HCT116 (cell line): ENCODE results near the gene GAL3ST3.

ENCODE experiments used
- CEBPB ChIP-seq: IDR thresholded peaks from 2 replicates; pipeline ENCODE4 v1.6.1; 2012; ENCODE audit warnings: low read depth
- POLR2AphosphoS5 ChIP-seq: IDR thresholded peaks from 2 replicates; pipeline ENCODE4 v1.6.1; 2011; ENCODE audit warnings: mild to moderate bottlenecking, low read depth, low read length, moderate library complexity
- RAD21 ChIP-seq: IDR thresholded peaks from 2 replicates; pipeline ENCODE4 v1.6.1; 2012; ENCODE audit warnings: low read depth, mild to moderate bottlenecking
- TF ChIP-seq, protein P1 (sequence below), 3 experiments: fragments of 200-600 bp in 1 of 3; sonication (generic) in 1 of 3; IDR thresholded peaks in 2 of 3; conservative IDR thresholded peaks in 1 of 3; 2 replicates each; pipeline ENCODE4 v1.5.1; 2012 to 2017; ENCODE audit warnings: low read depth in 2 of 3, low read length in 2 of 3, antibody characterized with exemption in 1 of 3, borderline replicate concordance in 1 of 3, control low read depth in 1 of 3, mild to moderate bottlenecking in 1 of 3, mixed read lengths in 1 of 3, mixed run types in 1 of 3, moderate library complexity in 1 of 3; ENCODE audit not compliant: insufficient read depth in 1 of 3
- TF ChIP-seq, protein P2 (sequence below): IDR thresholded peaks from 2 replicates; pipeline ENCODE4 v1.6.1; 2012

DNA sequence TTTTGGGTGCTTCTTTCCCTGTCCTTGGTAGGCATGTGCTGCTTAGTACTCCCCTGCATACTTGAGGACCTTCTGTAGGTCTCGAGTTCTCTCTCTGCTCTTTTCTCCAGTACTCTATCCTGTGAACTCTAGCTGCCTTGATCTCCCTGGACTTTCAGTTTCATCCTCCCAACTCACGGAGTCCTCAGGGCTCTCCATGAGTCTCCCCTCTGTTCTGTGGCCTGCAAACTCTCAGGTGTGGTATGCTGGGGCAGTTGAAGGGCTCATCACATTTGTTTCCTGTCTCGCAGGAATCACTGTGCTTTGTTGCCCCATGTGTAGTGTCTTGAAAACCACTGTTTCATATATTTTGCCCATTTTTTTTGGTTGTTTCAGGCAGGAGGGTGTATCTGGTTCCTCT, 17.8 kb upstream of the GAL3ST3 start:
- TF ChIP-seq, protein P1, sequence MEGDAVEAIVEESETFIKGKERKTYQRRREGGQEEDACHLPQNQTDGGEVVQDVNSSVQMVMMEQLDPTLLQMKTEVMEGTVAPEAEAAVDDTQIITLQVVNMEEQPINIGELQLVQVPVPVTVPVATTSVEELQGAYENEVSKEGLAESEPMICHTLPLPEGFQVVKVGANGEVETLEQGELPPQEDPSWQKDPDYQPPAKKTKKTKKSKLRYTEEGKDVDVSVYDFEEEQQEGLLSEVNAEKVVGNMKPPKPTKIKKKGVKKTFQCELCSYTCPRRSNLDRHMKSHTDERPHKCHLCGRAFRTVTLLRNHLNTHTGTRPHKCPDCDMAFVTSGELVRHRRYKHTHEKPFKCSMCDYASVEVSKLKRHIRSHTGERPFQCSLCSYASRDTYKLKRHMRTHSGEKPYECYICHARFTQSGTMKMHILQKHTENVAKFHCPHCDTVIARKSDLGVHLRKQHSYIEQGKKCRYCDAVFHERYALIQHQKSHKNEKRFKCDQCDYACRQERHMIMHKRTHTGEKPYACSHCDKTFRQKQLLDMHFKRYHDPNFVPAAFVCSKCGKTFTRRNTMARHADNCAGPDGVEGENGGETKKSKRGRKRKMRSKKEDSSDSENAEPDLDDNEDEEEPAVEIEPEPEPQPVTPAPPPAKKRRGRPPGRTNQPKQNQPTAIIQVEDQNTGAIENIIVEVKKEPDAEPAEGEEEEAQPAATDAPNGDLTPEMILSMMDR (IDR thresholded peaks at IDR 0.05 in 2 of 3, conservative IDR thresholded peaks at IDR 0.05 in 1 of 3; ENCODE audit: borderline replicate concordance in 1 of 3, insufficient read depth in 1 of 3, low read depth in 2 of 3, low read length in 2 of 3), result no peak
- TF ChIP-seq, protein P2, sequence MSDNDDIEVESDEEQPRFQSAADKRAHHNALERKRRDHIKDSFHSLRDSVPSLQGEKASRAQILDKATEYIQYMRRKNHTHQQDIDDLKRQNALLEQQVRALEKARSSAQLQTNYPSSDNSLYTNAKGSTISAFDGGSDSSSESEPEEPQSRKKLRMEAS, result no peak
- TF ChIP-seq CEBPB, result no peak
- no peak for TF ChIP-seq POLR2AphosphoS5
- no peak for TF ChIP-seq RAD21
